H1 (cell line): ENCODE results near the gene RXRA. TPM values are rescaled to one million over a fixed set of nuclear protein-coding genes. Genes with fewer than 3 reads are reported as not detected.

ENCODE experiments used
- CBX8 ChIP-seq: fragments of 300-800, 300-1000 bp; sonication (generic); IDR thresholded peaks from 2 replicates; pipeline ENCODE4 v1.7.1; 2016; ENCODE audit warnings: low read depth, low read length, borderline replicate concordance
- CREB1 ChIP-seq: IDR thresholded peaks from 2 replicates; pipeline ENCODE4 v1.6.1; 2012; ENCODE audit warnings: inconsistent platforms
- CTCF ChIP-seq, 3 experiments: IDR thresholded peaks; 1 replicate in 2 of 3; 2 replicates in 1 of 3; pipeline versions ENCODE4 v1.5.1 to v1.6.1; 2011; ENCODE audit warnings: low read length in 3 of 3, mild to moderate bottlenecking in 3 of 3, inconsistent platforms in 2 of 3, low read depth in 1 of 3, moderate library complexity in 1 of 3; ENCODE audit not compliant: insufficient read depth in 1 of 3; ENCODE audit errors: control extremely low read depth in 1 of 3
- POLR2AphosphoS5 ChIP-seq: IDR thresholded peaks from 2 replicates; pipeline ENCODE4 v1.6.1; 2011; ENCODE audit warnings: low read depth, low read length
- SIN3A ChIP-seq, 2 experiments: IDR thresholded peaks in 1 of 2; conservative IDR thresholded peaks in 1 of 2; 2 replicates each; pipeline ENCODE4 v1.6.1; 2011 to 2012; ENCODE audit warnings: low read length in 2 of 2, improper control_type of control experiment in 1 of 2, low read depth in 1 of 2, mild to moderate bottlenecking in 1 of 2
- SIX5 ChIP-seq: IDR thresholded peaks from 2 replicates; pipeline ENCODE4 v1.6.1; 2011; ENCODE audit warnings: mild to moderate bottlenecking, low read depth, low read length
- ZNF274 ChIP-seq: IDR thresholded peaks from 2 replicates; pipeline ENCODE4 v1.7.0; 2012; ENCODE audit warnings: low read length, borderline replicate concordance; ENCODE audit errors: extremely low read depth
- polyA plus RNA-seq, 7 experiments: library from polyadenylated mRNA; depleted of rRNA in 3 of 7; stranded (reverse) in 5 of 7; unstranded in 2 of 7; fragments of >200 nt in 5 of 7; fragments of 200-250 nt in 2 of 7; gene quantifications; 1 replicate in 5 of 7; 2 replicates in 1 of 7; 4 replicates in 1 of 7; pipeline versions ENCODE4 v1.2.1 to v1.2.3, GENCODE V29; 2011 to 2013; ENCODE audit warnings: missing spikeins in 2 of 7, mixed read lengths in 2 of 7
- total RNA-seq: library from RNA; stranded (reverse); fragmentation: NEBNext Ultra II Directional; extraction: Animal tissue kit (Norgen Biotek cat#: 25700); gene quantifications from 2 replicates; pipeline ENCODE4 v1.2.1, GENCODE V29; 2021

Gene RXRA
- total and polyA plus RNA-seq, 2 of the 8 experiments (the other 6 are each of a cell fraction or from before 2014, with no cell fraction given): 9.8 to 29.4 TPM

GRCh38 chr9:134425812-134426211 lies 99.6 kb downstream of the RXRA start (continued):
- TF ChIP-seq CTCF (IDR thresholded peaks at IDR 0.05; ENCODE audit: control extremely low read depth in 1 of 3, insufficient read depth in 1 of 3, low read depth in 1 of 3, low read length in 3 of 3): no peak
- TF ChIP-seq SIX5: no peak
- no peak for TF ChIP-seq POLR2AphosphoS5
- TF ChIP-seq SIN3A (conservative IDR thresholded peaks at IDR 0.05 in 1 of 2, IDR thresholded peaks at IDR 0.05 in 1 of 2; ENCODE audit: low read depth in 1 of 2, low read length in 2 of 2): no peak
- TF ChIP-seq CBX8: no peak
- no peak for TF ChIP-seq CREB1
- no peak for TF ChIP-seq ZNF274
- TF ChIP-seq, all 59 proteins: peak for 0
